NCI-H2107 (cell line): ENCODE data around the gene RBBP7.
"Not testable (repeated sequence)": the region's sequence is repeated elsewhere in the genome, so short reads cannot be mapped to it uniquely, and the experiment has no call there.

Source experiments
- DNase-seq: peaks from one replicate; lab custom pipeline; 2025; lab: John Stamatoyannopoulos, UW

The RBBP7 gene

DNA sequence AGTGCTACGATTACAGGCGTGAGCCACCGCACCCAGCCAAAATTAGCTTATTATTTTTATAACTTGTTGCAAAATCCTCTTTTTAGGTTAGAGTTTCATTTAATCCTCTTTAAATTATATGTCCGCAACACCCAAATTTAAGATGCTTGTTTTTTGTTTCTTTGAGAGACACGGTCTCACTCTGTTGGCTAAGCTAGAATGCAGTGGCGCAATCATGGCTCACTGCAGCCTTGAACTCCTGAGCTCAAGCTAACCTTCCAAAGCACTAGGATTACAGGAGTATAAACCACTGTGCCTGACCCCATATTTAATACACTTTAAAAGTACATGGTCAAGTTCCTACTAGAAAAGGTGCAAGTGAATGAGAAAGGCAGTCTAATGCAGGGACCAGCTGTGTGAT, 2.2 kb downstream of the RBBP7 start:
- DNase-seq: no peak

DNA sequence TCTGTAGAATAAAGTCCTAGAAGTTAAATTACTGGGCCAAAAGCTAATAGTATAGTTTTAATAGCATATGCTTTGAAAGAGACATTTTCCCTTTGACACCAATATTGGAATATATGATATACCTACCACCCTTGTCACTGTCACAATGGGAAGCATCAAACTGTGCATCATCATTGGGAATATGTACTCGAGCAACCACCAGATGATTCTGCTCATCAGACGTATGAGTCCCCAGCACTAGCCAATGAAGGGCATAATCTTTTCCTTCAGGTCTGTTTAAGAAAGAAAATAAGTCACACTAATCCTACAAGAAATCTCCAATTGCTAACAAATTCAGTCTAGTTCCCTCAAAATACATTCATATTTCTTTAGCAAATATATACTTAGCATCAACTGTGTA, 7.3 kb downstream of the RBBP7 start:
- DNase-seq: no peak

GRCh38 chrX:16856744-16857143, 13.4 kb downstream of the RBBP7 start:
- no peak for DNase-seq

DNA sequence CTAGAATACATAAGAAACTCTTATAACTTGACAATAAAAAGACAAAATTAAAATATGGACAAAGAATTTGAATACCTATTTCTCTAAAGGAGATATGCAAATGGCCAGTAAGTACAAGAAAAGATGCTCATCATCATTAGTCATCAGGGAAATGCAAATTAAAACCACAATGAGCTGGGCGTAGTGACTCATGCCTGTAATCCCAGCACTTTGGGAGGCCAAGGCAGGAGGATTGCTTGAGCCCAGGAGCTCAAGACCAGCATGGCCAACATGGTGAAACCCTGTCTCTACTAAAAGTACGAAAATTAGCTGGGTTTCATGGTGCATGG, 14.1 kb downstream of the RBBP7 start:
- not testable (repeated sequence) for DNase-seq

DNA sequence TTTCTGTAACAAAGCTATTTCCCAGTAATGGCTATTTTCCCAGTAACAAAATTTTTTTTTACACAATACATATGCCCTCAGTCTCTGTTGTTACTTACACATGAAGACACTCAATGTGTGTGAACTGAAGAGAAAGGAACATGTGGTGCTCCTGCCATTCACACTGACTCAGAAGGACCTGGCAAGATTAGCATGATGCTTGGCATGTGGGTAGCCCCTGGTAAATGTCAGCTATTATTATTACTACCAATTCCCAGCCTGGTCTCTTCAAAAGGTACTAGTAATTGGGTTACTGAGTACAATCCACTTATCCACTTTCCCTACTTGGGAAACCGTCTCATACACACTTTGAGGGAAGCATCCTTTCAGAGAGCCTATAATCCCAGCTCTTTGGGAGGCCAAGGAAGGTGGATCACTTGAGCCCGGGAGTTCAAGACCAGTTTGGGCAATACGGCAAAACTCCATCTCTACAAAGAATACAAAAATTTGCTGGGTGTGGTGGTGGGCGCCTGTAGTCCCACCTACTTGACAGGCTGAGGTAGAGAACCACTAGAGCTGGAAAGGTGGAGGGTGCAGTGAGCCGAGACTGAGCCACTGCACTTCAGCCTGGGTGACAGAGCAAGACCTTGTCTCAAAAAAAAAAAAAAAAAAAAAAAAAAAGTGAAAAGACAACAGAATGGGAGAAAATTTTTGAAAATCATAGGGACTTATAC, 14.6 kb downstream of the RBBP7 start:
- no peak for DNase-seq

DNA sequence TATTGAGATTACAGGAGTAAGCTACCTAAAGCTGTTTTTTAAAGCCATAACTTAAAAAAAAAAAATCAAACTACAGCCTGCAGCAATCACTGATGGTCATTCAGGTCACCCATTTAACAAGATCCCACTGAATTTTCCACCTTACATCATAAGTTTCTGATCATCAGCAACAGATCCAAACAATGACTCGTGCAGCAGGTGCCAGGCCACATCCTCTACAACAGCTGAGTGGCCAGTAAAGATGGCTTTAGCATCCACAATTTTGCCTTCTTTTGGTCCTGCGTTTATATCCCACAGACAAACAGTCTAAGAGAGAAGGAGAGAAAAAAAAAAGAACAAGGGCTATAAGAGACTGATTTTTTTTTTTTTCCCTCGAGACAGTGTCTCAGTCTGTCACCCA, 16.6 kb downstream of the RBBP7 start:
- no peak for DNase-seq

- no peak for DNase-seq
These were observed 17.5 kb downstream of the RBBP7 start for GRCh38 chrX:16852617-16853179.

GRCh38 chrX:16851827-16852226, 18.3 kb downstream of the RBBP7 start:
- no peak for DNase-seq

DNA sequence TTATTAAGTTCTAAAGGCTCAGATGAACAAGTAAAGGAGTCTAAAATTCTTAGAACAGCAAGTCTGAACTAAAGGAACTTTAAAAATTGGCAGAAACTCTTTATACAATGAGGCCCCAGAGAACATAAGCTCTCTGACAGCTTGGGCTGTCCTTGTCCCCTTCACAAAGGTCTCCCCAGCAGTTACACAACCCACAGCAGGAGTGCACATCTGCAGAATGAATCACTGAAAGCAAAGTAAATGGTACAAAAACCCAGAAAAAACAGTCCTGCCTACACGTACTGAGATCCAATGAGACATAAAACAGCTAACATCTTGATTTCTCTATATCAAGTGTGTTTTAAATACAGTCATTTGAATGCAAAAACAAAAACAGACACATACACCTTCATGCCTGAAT, 18.7 kb downstream of the RBBP7 start:
- no peak for DNase-seq

DNA sequence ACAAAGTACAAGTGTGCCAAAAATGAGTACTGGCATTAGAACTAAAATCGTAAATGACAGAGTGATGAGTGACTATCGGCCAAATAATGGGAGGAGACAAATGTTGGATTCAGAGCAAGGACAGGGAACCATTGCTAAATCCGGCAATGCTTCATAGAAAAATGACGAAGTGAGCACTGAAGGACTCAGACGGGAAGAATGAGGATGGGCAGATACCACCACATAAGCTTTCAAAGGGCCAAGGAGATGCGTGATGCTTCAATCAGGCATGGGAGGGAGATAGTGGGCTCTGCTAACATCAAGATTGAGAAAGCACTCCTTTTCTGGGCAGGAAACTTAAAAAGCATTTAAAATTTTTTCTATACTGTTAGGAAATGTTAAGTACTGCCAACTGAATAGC, 21.6 kb downstream of the RBBP7 start:
- no peak for DNase-seq

DNA sequence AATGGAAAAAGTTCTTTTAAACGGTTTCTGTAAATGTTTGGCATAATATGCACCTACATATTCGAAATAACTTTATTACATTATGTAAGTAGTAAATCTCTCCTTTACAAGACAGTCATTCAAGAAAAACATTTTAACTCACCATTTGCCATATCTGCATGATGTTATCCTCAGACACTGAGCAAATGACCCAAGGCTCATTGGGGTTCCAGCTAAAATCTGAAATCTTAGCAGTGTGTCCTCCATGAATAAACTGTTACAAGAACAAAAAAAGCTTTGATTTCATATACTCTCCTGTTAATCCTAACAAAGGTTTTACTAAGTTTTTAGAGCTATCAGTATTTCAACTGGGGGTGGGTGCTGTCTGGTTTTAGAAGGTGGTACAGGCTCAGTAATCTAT, 24.5 kb downstream of the RBBP7 start:
- no peak for DNase-seq

DNA sequence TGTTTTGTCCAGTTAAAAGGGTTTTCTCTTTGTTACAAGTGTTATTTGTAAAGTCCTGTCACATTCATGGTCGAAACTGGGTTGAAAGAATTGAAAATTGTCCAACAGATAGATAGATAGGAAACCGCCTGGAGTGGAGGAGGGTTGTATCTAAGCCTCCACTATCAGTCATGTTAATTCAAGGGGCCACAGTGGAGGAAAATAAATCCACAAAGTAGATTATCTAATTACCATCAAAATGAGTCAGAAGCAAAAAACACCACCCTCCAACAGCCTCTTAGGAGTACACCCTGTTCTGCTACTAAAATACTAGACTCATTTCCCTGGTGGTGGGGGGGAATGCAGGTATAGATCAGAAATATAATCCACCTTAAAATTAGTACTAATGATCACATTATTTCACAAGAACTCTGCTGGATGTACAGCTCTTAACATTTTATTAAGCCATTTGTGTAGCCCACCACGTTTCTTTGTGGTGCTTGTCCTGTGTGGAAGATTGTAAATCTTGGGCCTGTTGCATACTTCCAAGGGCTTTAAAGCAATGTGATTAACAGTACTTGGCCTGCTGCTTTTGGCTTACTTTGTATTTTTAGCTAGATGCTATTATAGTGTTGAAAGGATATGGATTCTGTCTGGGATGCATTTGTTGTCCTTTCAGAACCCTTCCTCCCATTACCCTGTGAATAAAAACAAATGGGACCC, 26.8 kb downstream of the RBBP7 start:
- no peak for DNase-seq

GRCh38 chrX:16842684-16843083, 27.5 kb downstream of the RBBP7 start:
- DNase-seq: no peak

GRCh38 chrX:16839852-16840460, 30.2 kb downstream of the RBBP7 start:
- DNase-seq: no peak

DNA sequence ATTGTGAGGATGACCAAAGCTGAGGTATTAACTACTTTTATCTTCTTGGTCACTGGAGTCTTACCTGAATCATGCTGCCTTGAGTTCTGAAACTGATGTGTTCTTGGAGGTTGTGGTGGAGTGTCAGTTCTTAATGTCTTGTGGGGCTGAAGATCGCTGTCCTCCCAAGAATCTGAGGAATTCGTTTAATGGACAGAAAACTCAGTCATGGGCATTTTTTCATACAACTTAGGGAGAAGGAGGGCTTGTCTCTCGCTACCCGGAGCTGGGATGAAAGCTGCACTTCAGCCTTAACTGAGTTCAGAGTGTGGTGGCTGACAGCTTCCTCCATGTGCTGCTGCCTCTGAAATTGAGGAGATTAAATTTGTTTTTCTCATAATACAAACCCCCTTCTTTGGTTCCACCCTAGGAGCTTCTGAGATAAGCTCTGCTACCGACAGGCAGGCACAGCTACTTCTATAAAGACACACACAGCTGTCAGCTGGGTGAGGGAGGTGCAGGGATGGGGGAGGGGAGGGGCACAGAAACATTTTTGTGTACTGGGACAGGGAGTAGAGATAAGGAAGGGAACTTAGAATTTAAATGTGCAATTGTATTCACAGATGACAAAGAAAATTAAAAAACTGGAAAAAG, 30.8 kb downstream of the RBBP7 start:
- no peak for DNase-seq

- no peak for DNase-seq
These were observed 31.7 kb downstream of the RBBP7 start for GRCh38 chrX:16838202-16839066.

GRCh38 chrX:16836371-16836770, 33.8 kb downstream of the RBBP7 start:
- no peak for DNase-seq

DNA sequence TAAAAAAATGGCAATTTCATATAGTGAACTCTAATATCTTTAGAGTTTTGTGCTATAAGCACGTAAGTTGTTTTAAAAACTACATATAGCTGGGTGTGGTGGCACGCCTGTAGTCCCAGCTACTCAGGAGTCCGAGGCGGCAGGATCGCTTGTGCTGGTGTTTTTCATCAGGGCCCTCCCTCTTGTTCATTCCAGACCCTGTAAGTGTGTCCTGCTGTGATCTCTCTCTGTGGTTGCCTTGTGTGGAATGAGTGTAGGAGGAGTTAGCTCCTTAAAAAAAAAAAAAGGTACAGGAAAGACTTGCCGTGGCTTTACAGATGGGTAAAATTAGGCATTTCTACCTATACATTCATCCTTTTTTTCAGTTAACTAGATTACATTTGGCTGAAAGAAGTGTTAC, 35.4 kb downstream of the RBBP7 start:
- DNase-seq: no peak

- DNase-seq: no peak
These were observed 37.9 kb downstream of the RBBP7 start for GRCh38 chrX:16832301-16832700.

GRCh38 chrX:16828124-16828908, 41.8 kb downstream of the RBBP7 start:
- DNase-seq: no peak

DNA sequence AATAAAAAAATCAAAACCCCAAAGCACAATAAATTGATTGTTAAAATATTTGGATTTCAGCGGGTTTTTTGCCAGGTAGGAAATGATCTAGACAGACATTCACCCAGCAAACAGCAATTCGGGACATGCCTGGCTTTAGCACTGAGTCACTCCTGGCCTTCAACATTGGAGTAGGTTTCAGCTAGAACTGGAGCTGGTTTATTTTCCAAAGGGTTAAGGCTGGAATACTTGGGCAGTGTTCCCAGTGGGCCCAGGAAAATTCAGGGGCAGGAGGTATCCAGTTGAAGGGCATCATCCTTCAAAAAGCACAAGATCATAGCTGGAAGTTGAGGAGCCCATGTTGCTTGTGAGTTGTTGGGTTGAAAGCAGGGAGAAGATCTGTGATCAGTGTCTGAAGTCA, 42.9 kb downstream of the RBBP7 start:
- no peak for DNase-seq
